Measurements from ENCODE around the gene FOXD1.

DNA sequence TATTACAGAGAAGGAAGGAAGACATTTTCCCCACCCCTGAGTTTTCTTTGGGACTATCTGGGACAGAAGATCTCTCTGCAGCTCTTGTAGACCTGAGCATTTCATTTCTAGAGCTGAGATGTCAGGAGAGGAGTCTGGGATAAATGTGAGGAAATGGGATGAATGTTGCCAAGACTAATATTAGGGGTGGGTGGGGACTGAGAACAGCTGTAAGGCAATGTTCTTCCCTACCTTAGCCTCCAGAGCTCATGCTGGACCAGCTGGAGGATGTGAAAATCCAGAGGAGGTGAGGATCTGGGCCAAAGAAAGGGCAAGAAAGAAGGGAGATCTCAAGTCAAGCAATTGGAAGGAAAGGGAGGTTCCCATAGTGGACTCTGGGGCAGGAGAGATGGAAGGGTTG lies 23.1 kb upstream of the FOXD1 start:
- TF ChIP-seq, protein P1, sequence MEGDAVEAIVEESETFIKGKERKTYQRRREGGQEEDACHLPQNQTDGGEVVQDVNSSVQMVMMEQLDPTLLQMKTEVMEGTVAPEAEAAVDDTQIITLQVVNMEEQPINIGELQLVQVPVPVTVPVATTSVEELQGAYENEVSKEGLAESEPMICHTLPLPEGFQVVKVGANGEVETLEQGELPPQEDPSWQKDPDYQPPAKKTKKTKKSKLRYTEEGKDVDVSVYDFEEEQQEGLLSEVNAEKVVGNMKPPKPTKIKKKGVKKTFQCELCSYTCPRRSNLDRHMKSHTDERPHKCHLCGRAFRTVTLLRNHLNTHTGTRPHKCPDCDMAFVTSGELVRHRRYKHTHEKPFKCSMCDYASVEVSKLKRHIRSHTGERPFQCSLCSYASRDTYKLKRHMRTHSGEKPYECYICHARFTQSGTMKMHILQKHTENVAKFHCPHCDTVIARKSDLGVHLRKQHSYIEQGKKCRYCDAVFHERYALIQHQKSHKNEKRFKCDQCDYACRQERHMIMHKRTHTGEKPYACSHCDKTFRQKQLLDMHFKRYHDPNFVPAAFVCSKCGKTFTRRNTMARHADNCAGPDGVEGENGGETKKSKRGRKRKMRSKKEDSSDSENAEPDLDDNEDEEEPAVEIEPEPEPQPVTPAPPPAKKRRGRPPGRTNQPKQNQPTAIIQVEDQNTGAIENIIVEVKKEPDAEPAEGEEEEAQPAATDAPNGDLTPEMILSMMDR (IDR thresholded peaks at IDR 0.05): no peak
- TF ChIP-seq POLR2A (IDR thresholded peaks at IDR 0.05): no peak

All from testis (tissue), 2 donors.